Measurements from ENCODE around the gene PDE1A. TPM values are rescaled to one million over a fixed set of nuclear protein-coding genes. Genes with fewer than 3 reads are reported as not detected.

Gene PDE1A
- total RNA-seq, 2 experiments from 2014 or later = not detected

- Mint-ChIP-seq H3K27me3 (no peaks in the 10 kb centered on the region), H3K4me1 (ENCODE audit: low read depth) (no peaks in the 10 kb centered on the region), H3K4me3 (no peak overlapping the region), H3K36me3 (ENCODE audit: low read depth) (no peaks in the 10 kb centered on the region), H3K9me3 (peaks cover 7% of the 10 kb centered on the region), H3K27ac (no peak overlapping the region)
- ChIA-PET POLR2A (interaction anchor here (0.6 to 0.7 kb wide), 2 partner anchors 10 to 121 kb away, joined by 3 to 4 read pairs; no protein-coding TSS in a partner anchor), CTCF (no interaction called here)
- ATAC-seq (no peak), DNase-seq (no peak)
- intact Hi-C loops (cut with micrococcal nuclease) = no loop called here
- TF ChIP-seq CTCF (IDR thresholded peaks at IDR 0.05) = no peak
Observed at GRCh38 chr2:182384860-182385259, 42.0 kb downstream of the PDE1A start.

GRCh38 chr2:182381225-182381624 is 45.6 kb downstream of the PDE1A start:
- no peak for TF ChIP-seq CTCF (IDR thresholded peaks at IDR 0.05)
- Mint-ChIP-seq H3K4me3 (no peak overlapping the region), H3K9me3 (peaks cover 14% of the 10 kb centered on the region), H3K36me3 (ENCODE audit: low read depth) (no peaks in the 10 kb centered on the region), H3K27ac (no peak overlapping the region), H3K27me3 (no peaks in the 10 kb centered on the region), H3K4me1 (ENCODE audit: low read depth) (no peaks in the 10 kb centered on the region)
- DNase-seq (no peak), ATAC-seq (no peak)
- ChIA-PET CTCF (no interaction called here), POLR2A (no interaction called here)
- intact Hi-C loops (cut with micrococcal nuclease) = no loop called here

GRCh38 chr2:182379241-182379640 is 47.6 kb downstream of the PDE1A start:
- CTCF ChIA-PET = no interaction called here
- peaks cover 13% of the 10 kb centered on the region for H3K9me3 Mint-ChIP-seq

GRCh38 chr2:182378759-182379158 is 48.1 kb downstream of the PDE1A start:
- no peak for TF ChIP-seq CTCF (IDR thresholded peaks at IDR 0.05)
- intact Hi-C loops (cut with micrococcal nuclease) = no loop called here
- ATAC-seq = no peak
- Mint-ChIP-seq H3K36me3 (ENCODE audit: low read depth) (no peaks in the 10 kb centered on the region), H3K4me1 (ENCODE audit: low read depth) (no peaks in the 10 kb centered on the region), H3K27ac (no peak overlapping the region), H3K4me3 (no peak overlapping the region), H3K27me3 (no peaks in the 10 kb centered on the region), H3K9me3 (peaks cover 13% of the 10 kb centered on the region)
- no peak for DNase-seq
- ChIA-PET CTCF (no interaction called here), POLR2A (no interaction called here)

More at GRCh38 chr2:182379241-182379640, 47.6 kb downstream of the PDE1A start:
- DNase-seq (no peak), ATAC-seq (no peak)
- Mint-ChIP-seq H3K27ac (no peak overlapping the region), H3K4me3 (no peak overlapping the region), H3K4me1 (ENCODE audit: low read depth) (no peaks in the 10 kb centered on the region), H3K27me3 (no peaks in the 10 kb centered on the region), H3K36me3 (ENCODE audit: low read depth) (no peaks in the 10 kb centered on the region)
- no peak for TF ChIP-seq CTCF (IDR thresholded peaks at IDR 0.05)
- POLR2A ChIA-PET = no interaction called here
- intact Hi-C loops (cut with micrococcal nuclease) = no loop called here

GRCh38 chr2:182377467-182377866 is 49.4 kb downstream of the PDE1A start:
- DNase-seq (no peak), ATAC-seq (no peak)
- intact Hi-C loops (cut with micrococcal nuclease) = no loop called here
- Mint-ChIP-seq H3K27ac (no peak overlapping the region), H3K4me3 (no peak overlapping the region), H3K9me3 (peaks cover 14% of the 10 kb centered on the region), H3K36me3 (ENCODE audit: low read depth) (no peaks in the 10 kb centered on the region), H3K4me1 (ENCODE audit: low read depth) (no peaks in the 10 kb centered on the region), H3K27me3 (no peaks in the 10 kb centered on the region)
- ChIA-PET POLR2A (no interaction called here), CTCF (no interaction called here)
- no peak for TF ChIP-seq CTCF (IDR thresholded peaks at IDR 0.05)
